Kidney epithelial cell (primary cell): ENCODE data around the gene RIC8B. TPM values are rescaled to one million over a fixed set of nuclear protein-coding genes. Genes with fewer than 3 reads are reported as not detected.

Experiments
- DNase-seq: peaks from one replicate; pipeline ENCODE4 v3.0.0-alpha.2; 2010; ENCODE audit warnings: low read depth
- H3K27me3 ChIP-seq: 2 replicates; pipeline ENCODE4 v1.6.0; 2011; ENCODE audit warnings: low read length; ENCODE audit not compliant: control insufficient read depth, insufficient read depth
- H3K36me3 ChIP-seq: 2 replicates; pipeline ENCODE4 v1.5.1; 2011; ENCODE audit warnings: low read length; ENCODE audit not compliant: control insufficient read depth, insufficient read depth
- H3K4me3 ChIP-seq: 2 replicates; pipeline ENCODE4 v1.5.1; 2011; ENCODE audit warnings: low read depth, mild to moderate bottlenecking, control low read depth, low read length
- total RNA-seq: library from RNA; depleted of rRNA; stranded (reverse); fragments of >200 nt; gene quantifications from 2 replicates; pipeline ENCODE4 v1.2.3, GENCODE V29; 2015
- TF ChIP-seq, protein P1 (sequence below): IDR thresholded peaks from 2 replicates; pipeline ENCODE4 v1.5.1; 2011; ENCODE audit warnings: mild to moderate bottlenecking, moderate library complexity, low read length, control low read depth, inconsistent platforms; ENCODE audit not compliant: insufficient read depth, poor library complexity, severe bottlenecking

RIC8B gene
- total RNA-seq, 1 donor from 2014 or later, result 8.4 TPM

- Histone ChIP-seq H3K4me3 (no peak overlapping the region), H3K27me3 (no peaks in the 10 kb centered on the region), H3K36me3 (no peaks in the 10 kb centered on the region)
- TF ChIP-seq, protein P1, sequence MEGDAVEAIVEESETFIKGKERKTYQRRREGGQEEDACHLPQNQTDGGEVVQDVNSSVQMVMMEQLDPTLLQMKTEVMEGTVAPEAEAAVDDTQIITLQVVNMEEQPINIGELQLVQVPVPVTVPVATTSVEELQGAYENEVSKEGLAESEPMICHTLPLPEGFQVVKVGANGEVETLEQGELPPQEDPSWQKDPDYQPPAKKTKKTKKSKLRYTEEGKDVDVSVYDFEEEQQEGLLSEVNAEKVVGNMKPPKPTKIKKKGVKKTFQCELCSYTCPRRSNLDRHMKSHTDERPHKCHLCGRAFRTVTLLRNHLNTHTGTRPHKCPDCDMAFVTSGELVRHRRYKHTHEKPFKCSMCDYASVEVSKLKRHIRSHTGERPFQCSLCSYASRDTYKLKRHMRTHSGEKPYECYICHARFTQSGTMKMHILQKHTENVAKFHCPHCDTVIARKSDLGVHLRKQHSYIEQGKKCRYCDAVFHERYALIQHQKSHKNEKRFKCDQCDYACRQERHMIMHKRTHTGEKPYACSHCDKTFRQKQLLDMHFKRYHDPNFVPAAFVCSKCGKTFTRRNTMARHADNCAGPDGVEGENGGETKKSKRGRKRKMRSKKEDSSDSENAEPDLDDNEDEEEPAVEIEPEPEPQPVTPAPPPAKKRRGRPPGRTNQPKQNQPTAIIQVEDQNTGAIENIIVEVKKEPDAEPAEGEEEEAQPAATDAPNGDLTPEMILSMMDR, result no peak
- no peak for DNase-seq
Observed at GRCh38 chr12:106794369-106794768, 19.9 kb downstream of the RIC8B start.

GRCh38 chr12:106801167-106801708, 26.8 kb downstream of the RIC8B start:
- no peaks in the 10 kb centered on the region for H3K36me3 ChIP-seq
- H3K4me3 ChIP-seq, result no peak overlapping the region
- H3K27me3 ChIP-seq, result no peaks in the 10 kb centered on the region
- no peak for DNase-seq
- TF ChIP-seq, protein P1, result no peak

GRCh38 chr12:106801830-106802533, 27.5 kb downstream of the RIC8B start:
- DNase-seq, result no peak
- H3K36me3 ChIP-seq, result no peaks in the 10 kb centered on the region
- TF ChIP-seq, protein P1, result no peak
- no peak overlapping the region for H3K4me3 ChIP-seq
- H3K27me3 ChIP-seq, result no peaks in the 10 kb centered on the region

DNA sequence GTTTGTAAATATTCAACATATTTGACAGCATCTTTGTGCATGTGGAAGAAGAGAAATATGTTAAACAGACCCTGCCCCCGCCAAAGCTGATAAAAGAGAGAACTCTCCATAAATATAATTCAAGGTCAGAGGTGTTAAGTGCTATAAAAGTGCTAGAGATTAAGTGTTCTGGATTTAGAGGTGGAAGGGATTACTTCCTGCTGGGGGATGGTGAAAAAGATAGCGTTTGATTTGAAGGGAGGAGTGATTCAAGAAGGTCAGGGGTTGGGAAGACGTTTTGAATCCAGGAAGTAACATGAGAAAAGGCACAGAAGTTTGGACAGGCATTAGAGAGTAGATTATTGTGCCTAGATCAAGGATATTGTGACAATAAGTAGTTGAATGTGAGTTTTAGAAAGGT, 30.2 kb downstream of the RIC8B start:
- Histone ChIP-seq H3K36me3 (no peaks in the 10 kb centered on the region), H3K27me3 (no peaks in the 10 kb centered on the region), H3K4me3 (no peak overlapping the region)
- TF ChIP-seq, protein P1, result no peak
- no peak for DNase-seq

GRCh38 chr12:106814714-106815113, 40.2 kb downstream of the RIC8B start:
- no peak for DNase-seq
- H3K36me3 ChIP-seq, result peaks cover 1% of the 10 kb centered on the region
- H3K4me3 ChIP-seq, result no peak overlapping the region
- no peaks in the 10 kb centered on the region for H3K27me3 ChIP-seq
- TF ChIP-seq, protein P1, result no peak

DNA sequence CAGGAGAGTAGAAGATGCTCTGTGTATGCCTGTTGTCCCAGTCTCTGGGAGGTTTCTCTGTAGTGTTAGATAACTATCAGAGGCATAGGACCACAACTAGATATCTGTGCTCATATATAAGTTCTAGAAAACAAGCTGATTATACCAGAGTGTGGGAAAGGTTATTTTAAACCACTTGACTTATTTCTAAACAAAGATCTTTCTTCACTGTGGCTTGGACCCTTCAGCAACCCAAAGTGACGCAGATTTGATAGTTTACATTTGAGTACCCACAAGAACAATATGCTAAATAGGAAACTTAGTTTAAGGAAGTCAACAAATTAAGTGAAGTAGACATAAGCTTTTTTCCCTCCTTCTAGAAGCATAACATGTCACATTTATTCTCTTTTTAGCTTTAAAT, 41.3 kb downstream of the RIC8B start:
- H3K36me3 ChIP-seq, result peaks cover 1% of the 10 kb centered on the region
- no peak overlapping the region for H3K4me3 ChIP-seq
- H3K27me3 ChIP-seq, result no peaks in the 10 kb centered on the region
- TF ChIP-seq, protein P1, result no peak
- no peak for DNase-seq
